ENCODE data around the gene BMPR1B. TPM values are rescaled to one million over a fixed set of nuclear protein-coding genes. Genes with fewer than 3 reads are reported as not detected.

Gene BMPR1B
- total and polyA plus RNA-seq, 9 of the 15 experiments (the other 6 are each of a cell fraction or from before 2014, with no cell fraction given): 0.01 TPM; not detected in 8

DNA sequence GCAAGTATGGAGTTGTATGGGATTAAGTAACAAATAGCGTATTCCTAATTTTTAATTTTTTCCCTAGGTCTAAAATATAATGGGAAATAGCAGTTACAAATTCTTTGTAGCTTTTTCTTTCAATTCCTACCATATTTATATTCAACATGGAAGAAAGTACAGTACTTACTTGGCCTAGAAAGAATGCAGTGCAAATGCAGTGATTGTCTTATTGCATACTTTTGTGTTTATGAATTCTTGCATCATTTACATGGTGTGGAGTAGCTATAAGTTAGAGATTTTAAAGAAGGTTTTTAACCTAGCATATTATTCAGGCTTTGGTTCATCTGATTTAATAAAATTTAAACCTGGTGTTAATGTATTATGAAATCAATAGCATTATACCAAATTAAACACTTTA is 263.3 kb downstream of the BMPR1B start (continued):
- TF ChIP-seq CHD7 (IDR thresholded peaks at IDR 0.05; ENCODE audit: low read depth, low read length) (no peak), ZNF311 (CRISPR knock-in tag; IDR thresholded peaks at IDR 0.05) (no peak), BMI1 (IDR thresholded peaks at IDR 0.05; ENCODE audit: low read length) (no peak), ZBTB17 (CRISPR knock-in tag; IDR thresholded peaks at IDR 0.05) (no peak), POLR2A (conservative IDR thresholded peaks at IDR 0.05) (no peak), SRSF1 (IDR thresholded peaks at IDR 0.05; ENCODE audit: low read depth, low read length) (no peak), TRIM25 (IDR thresholded peaks at IDR 0.05; ENCODE audit: borderline replicate concordance) (no peak), PRDM10 (IDR thresholded peaks at IDR 0.05; ENCODE audit: partially characterized antibody) (no peak), THAP7 (CRISPR knock-in tag; IDR thresholded peaks at IDR 0.05) (no peak), TAF15 (IDR thresholded peaks at IDR 0.05; ENCODE audit: low read depth, low read length) (no peak), NR2C2 (CRISPR knock-in tag; IDR thresholded peaks at IDR 0.05) (no peak), NR2C2 (tag; IDR thresholded peaks at IDR 0.05) (no peak)
